Activated gamma-delta T cell (primary cell): ENCODE results near the gene THRB.
"Not testable (repeated sequence)": the region's sequence is repeated elsewhere in the genome, so short reads cannot be mapped to it uniquely, and the experiment has no call there.

Experiments
- DNase-seq: peaks from one replicate; lab custom pipeline; 2025; lab: John Stamatoyannopoulos, UW

THRB gene

GRCh38 chr3:24406900-24407299 lies 87.8 kb downstream of the THRB start:
- DNase-seq = no peak

- no peak for DNase-seq
Observed at GRCh38 chr3:24405057-24405456, 89.6 kb downstream of the THRB start.

- no peak for DNase-seq
Observed at GRCh38 chr3:24401811-24402185, 92.9 kb downstream of the THRB start.

- no peak for DNase-seq
Observed at GRCh38 chr3:24401090-24401810, 93.4 kb downstream of the THRB start.

GRCh38 chr3:24400450-24400849 lies 94.2 kb downstream of the THRB start:
- DNase-seq = no peak

- no peak for DNase-seq
Observed at GRCh38 chr3:24400015-24400414, 94.6 kb downstream of the THRB start.

- no peak for DNase-seq
Observed at GRCh38 chr3:24399614-24400013, 95.0 kb downstream of the THRB start.

- DNase-seq = not testable (repeated sequence)
Observed at GRCh38 chr3:24398712-24399111, 95.9 kb downstream of the THRB start.

- DNase-seq = no peak
Observed at GRCh38 chr3:24396338-24396737, 98.3 kb downstream of the THRB start.

- no peak for DNase-seq
Observed at GRCh38 chr3:24394754-24395153, 99.9 kb downstream of the THRB start.

GRCh38 chr3:24393316-24393715 lies 101.3 kb downstream of the THRB start:
- no peak for DNase-seq

GRCh38 chr3:24390169-24391130 lies 104.2 kb downstream of the THRB start:
- no peak for DNase-seq

GRCh38 chr3:24389108-24390090 lies 105.3 kb downstream of the THRB start:
- no peak for DNase-seq

GRCh38 chr3:24388611-24389010 lies 106.0 kb downstream of the THRB start:
- no peak for DNase-seq

GRCh38 chr3:24388159-24388558 lies 106.5 kb downstream of the THRB start:
- no peak for DNase-seq

- no peak for DNase-seq
Observed at GRCh38 chr3:24387493-24387892, 107.2 kb downstream of the THRB start.

- no peak for DNase-seq
Observed at GRCh38 chr3:24387000-24387399, 107.7 kb downstream of the THRB start.

GRCh38 chr3:24386458-24386857 lies 108.2 kb downstream of the THRB start:
- no peak for DNase-seq

GRCh38 chr3:24385012-24385615 lies 109.5 kb downstream of the THRB start:
- DNase-seq = no peak

- DNase-seq = no peak
Observed at GRCh38 chr3:24382647-24383046, 112.0 kb downstream of the THRB start.

GRCh38 chr3:24379936-24380335 lies 114.7 kb downstream of the THRB start:
- DNase-seq = no peak
